ENCODE measurements around the gene UCP3. TPM values are rescaled to one million over a fixed set of nuclear protein-coding genes. Genes with fewer than 3 reads are reported as not detected.

The UCP3 gene
- polyA plus RNA-seq, 3 donors: 2.0 to 3.2 (median 3.1) TPM

- DNase-seq (ENCODE audit: extremely low read depth in 1 of 11, low read depth in 9 of 11, low spot score in 4 of 11): peak; percentile 62 to 89 (median 83)
Observed at GRCh38 chr11:73982990-73983740, 25.7 kb downstream of the UCP3 start.

DNA sequence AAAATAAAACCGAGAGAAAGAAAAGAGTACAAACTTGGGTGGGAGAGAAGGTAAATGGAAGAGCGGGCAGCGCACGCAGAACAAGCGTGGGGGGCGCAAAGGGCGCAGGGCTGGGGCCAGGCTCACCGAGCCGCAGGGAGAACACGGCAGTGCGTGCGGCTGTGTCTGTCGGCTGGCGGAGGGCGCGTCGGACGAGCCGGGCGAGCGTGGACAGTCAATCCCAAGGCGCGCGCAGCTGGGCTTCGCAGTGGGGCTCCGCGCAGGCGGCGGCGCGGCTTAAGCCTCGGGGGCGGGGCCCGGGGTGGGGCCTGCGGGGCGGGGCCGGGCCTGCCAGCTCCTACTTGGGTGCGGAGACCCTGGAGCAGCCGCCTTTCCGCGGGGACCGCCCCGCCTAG is 26.3 kb downstream of the UCP3 start, which contains the start of gene UCP2:
TSS of gene UCP2 (minus strand) at position 249 of the 395 bp plus-strand sequence. CDS start 4,465 bp downstream, outside the sequence.
- DNase-seq (ENCODE audit: extremely low read depth in 1 of 11, low read depth in 9 of 11, low spot score in 4 of 11): peak in 9 of 11 donors; percentile 36 to 76 (median 63)

DNA sequence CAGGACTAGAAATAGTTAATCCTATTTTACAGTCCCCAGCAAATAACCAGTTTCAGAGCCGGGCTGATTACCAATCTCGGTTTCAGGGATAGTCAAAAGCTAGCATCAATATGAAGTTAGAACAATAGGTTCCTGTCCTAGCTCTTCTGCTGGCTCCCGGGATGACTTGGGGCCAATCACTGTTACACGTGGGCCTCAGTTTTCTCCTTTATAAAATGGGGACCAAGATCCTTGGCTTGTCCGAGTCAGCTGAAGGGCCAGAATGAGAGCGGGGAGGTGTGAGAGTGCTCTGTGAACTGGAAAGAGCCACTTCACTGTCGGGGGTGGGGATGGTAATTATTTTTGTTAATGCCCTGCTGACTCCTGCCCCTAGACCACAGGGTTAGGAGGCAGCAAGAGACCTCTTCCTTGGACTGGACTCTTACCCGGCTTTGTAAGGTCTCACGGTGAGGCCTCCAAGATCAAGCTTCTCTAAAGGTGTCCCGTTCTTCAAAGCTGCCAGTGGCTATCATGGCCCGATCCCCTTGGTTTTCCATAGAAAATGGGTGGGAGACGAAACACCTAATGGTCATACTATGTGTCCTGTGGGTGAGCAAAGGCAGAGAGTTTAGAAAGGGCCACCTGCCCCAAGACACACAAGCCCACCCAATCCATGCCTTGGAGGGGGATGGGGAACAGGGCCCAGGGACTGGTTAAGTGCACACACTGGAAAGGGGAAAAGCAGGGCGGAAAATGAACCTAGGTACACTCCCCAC is 27.7 kb downstream of the UCP3 start:
- no peak for DNase-seq (ENCODE audit: extremely low read depth in 1 of 11, low read depth in 9 of 11, low spot score in 4 of 11)

- peak in 5 of 11 donors; percentile 31 to 51 (median 46) for DNase-seq (ENCODE audit: extremely low read depth in 1 of 11, low read depth in 9 of 11, low spot score in 4 of 11)
Observed at GRCh38 chr11:73980001-73980961, 28.6 kb downstream of the UCP3 start.

- DNase-seq (ENCODE audit: extremely low read depth in 1 of 11, low read depth in 9 of 11, low spot score in 4 of 11): no peak
Observed at GRCh38 chr11:73978576-73979086, 30.3 kb downstream of the UCP3 start.

- no peak for DNase-seq (ENCODE audit: extremely low read depth in 1 of 11, low read depth in 9 of 11, low spot score in 4 of 11)
Observed at GRCh38 chr11:73977856-73978519, 30.9 kb downstream of the UCP3 start.

DNA sequence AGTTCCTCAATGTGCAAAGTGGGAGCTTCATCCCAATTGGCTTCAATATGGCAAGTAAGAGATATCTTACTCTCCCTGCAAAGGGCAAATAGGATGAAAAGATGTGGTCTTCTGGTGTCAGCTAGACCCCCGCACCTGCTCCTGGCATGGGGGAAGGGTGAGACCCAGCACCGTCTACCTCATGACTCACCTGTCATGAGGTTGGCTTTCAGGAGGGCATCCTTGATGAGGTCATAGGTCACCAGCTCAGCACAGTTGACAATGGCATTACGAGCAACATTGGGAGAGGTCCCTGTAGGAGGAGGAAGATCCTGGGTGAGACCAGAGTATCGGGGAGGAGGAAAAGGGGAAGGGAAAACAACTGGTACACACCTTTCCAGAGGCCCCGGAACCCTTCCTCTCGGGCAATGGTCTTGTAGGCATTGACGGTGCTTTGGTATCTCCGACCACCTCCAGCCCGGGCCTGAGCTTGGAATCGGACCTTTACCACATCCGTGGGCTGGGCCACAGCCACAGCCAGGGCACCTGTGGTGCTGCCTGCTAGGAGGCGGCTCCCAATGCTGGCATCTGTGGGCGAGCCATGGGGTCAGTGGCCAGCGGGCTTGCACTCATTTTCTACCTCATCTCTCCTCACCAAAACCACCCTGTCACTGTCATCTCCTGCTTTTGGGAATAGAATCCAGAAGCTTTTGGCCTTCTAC is 32.3 kb downstream of the UCP3 start:
- DNase-seq (ENCODE audit: extremely low read depth in 1 of 11, low read depth in 9 of 11, low spot score in 4 of 11): no peak

DNA sequence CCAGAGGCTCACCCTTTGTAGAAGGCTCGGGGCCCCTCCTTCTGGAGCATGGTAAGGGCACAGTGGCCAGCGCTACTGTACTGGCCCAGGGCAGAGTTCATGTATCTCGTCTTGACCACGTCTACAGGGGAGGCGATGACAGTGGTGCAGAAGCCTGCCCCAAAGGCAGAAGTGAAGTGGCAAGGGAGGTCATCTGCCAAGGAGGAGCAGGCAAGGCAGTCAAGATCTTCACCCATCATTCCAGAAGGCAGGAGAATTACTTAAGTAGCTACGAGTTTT is 33.5 kb downstream of the UCP3 start:
- DNase-seq (ENCODE audit: extremely low read depth in 1 of 11, low read depth in 9 of 11, low spot score in 4 of 11): no peak

DNA sequence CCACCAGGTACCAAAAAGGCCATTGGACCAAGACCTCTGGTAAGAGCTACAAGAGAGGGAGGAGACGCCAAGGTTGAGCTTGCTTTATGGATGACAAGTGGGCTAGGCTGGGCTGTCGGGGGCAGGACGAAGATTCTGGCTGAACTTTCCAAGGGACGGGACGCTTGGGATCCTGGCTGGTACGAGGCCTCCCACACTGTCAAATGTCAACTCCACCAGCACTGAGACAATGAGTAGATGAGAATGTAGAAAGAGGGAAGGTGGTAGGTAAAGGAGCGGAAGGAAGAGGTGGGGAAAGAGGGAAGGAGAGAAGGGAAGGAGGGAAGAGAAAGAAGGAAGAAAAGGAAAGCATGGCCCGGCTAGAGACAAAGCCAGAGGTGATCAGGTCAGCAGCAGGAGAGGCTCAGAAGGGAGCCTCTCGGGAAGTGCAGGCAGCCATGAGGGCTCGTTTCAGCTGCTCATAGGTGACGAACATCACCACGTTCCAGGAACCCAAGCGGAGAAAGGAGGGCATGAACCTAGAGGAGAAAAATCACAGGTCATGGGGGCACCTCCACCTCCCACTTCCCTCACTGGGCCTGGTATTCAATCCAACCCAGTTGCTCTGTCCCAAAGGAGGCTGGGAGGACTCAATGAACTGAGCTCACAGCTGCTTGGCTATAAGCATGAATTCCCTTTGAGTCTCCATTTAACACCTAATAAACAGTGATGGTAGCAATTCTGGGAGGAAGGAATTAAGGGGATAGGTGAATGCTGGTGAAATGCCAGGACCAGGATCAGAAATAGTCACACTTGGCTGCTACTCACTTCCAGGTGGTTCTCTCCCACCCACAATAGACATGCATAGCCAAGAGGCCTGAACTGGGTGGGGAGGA is 34.0 kb downstream of the UCP3 start:
- no peak for DNase-seq (ENCODE audit: extremely low read depth in 1 of 11, low read depth in 9 of 11, low spot score in 4 of 11)

DNA sequence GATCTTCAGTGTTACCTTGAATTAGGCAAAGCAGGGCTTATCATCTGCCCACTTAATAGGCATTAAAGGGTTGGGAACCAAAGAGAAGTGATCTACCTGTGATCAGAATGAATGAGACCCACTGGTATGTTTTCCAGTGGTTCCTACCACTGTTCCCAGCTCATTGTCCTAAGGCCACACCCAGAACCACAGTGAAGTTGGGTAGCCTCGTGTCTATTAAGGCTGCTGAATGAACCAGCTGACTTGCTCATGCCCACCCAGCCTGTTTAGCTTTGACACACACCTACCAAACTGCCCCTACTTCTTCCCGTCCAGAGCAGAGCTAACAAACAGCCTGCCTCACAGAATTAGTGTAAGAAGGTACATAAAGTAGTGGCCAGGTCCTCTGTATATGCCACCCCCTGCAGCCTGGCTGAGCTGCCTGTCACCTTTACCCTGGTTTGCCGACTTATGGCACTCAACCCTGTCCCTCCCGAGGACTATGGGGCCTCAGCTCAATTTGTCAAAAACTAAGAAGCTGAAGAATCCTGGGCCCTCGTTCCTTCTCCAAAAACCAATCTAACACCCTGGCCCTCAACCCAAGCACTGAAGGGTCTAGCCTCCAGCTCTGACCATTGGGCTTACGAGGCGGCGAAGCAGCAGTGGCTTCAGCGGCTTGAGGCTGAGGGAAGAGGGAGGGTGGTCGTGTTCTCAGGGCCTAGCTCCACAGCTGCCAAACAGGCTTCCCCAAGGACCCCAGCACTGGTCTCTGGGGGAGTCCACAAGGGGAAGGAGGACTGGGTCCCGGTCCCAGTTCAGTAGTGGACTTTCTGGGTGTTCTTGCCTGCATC is 36.0 kb downstream of the UCP3 start:
- DNase-seq (ENCODE audit: extremely low read depth in 1 of 11, low read depth in 9 of 11, low spot score in 4 of 11): no peak

GRCh38 chr11:73972187-73972586 is 36.7 kb downstream of the UCP3 start:
- DNase-seq (ENCODE audit: extremely low read depth in 1 of 11, low read depth in 9 of 11, low spot score in 4 of 11): no peak

DNA sequence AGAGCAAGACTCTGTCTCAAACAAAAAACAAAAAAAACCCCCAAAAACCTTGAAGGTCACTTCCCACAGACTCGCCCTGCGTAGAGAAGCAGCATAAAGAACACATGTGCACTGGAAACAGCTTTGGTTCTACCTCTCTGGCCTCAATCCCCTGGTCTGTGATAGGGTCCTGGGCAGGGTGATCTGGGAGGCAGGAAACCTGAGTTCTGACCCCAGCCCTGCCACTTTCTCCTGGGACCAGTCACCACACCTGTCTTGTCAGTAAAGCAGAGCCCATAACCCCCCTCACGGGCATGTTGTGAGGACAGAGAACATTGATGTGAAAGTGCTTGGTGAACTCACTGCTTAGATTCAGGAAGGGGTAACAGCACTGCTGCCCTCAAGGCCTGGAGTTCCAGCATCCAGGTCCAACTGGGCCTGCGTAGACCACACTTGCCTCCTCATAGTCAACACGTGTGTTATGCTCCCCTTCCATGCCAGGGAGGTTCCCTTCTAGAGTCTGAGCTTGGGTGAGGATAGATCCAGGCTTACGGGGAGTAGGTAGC is 37.6 kb downstream of the UCP3 start:
- DNase-seq (ENCODE audit: extremely low read depth in 1 of 11, low read depth in 9 of 11, low spot score in 4 of 11): no peak

GRCh38 chr11:73969991-73970800 is 38.7 kb downstream of the UCP3 start:
- DNase-seq (ENCODE audit: extremely low read depth in 1 of 11, low read depth in 9 of 11, low spot score in 4 of 11): no peak

GRCh38 chr11:73969091-73969490 is 39.8 kb downstream of the UCP3 start:
- DNase-seq (ENCODE audit: extremely low read depth in 1 of 11, low read depth in 9 of 11, low spot score in 4 of 11): no peak

DNA sequence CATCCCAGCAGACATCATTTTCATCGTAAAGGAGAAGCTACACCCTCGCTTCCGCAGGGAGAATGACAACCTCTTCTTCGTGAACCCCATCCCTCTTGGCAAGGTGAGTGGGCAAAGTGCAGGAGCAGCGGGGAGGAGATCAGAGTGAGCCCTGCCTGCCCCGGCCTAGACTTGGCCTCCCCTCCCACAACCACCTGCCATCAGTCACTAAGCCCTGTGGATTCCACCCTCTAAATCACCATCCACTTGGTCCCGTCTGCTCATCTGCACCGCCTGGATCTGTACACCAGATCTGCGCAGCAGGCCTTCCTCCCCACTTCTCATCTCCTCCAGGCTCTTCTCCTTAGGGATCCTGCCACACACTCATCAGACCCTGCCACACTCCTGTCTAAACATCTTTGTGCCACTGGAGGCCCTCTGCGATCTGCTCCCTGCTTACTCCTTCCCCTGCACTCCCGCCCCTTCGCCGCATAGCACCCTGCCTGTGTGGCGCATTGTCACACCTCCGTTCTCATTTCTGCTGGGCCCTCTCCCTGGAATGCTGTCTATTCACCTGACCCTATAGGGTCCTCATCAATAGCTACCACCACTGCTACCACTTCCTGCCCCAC is 40.4 kb downstream of the UCP3 start:
- no peak for DNase-seq (ENCODE audit: extremely low read depth in 1 of 11, low read depth in 9 of 11, low spot score in 4 of 11)

All from renal cortex interstitium (tissue), 11 donors.